ENCODE measurements around the gene TMC5. TPM values are rescaled to one million over a fixed set of nuclear protein-coding genes. Genes with fewer than 3 reads are reported as not detected.
"Not testable (repeated sequence)": the region's sequence is repeated elsewhere in the genome, so short reads cannot be mapped to it uniquely, and the experiment has no call there.

Gene TMC5
- total RNA-seq, 1 donor from 2014 or later, result 0.26 TPM

DNA sequence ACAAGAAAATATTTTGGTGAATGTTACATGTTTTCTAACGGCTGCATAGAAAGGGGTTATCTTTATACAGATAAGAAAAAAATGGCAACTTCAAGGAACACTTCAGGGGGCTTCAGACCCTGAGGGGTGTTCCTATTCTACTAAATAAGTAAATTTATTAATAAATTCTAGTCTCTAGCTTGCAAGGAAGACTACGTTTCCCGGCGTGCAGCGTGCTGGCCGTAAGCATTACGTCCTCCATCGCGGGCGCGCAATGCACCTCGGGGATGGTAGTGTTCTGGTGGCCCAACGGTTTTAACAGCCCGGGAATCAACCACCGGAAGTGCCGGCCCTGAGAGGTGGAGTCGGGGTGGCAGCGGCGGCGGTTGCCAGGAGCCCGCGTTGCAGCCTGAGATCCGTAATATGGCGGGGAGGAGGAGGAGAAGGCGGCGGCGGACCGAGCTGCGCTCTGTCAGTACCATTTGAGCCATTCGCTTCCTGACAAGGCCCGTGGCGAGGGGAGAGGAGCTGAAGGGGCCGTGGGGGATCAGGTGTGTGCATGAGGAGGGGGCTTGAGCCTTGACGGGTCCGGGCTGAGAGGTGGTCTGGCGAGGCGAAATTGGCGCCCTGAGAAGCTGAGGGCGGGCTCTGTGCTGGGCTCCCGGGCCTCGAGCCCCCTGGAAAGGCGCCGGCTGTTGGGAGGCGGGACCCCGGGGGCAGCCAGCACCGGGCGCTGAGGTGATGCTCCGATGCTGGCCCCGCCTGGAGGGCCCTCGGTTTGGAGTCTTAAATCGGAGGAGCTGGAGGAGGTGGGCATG lies 106.1 kb downstream of the TMC5 start, which contains the start of gene CCP110:
CCP110 (plus strand) TSS at position 384 of the 797 bp plus-strand sequence. CDS start 3,940 bp downstream, outside the sequence.
- peak within 1 kb of the TSS; percentile 94 for H3K27ac Mint-ChIP-seq
- peak within 1 kb of the TSS; percentile 94 for H3K4me3 Mint-ChIP-seq
- no peaks in the 10 kb centered on the region for H3K9me3 Mint-ChIP-seq
- intact Hi-C loops (cut with micrococcal nuclease), result loop anchor here (1.0 to 5.0 kb wide), 7 partner anchors 32 to 456 kb away; partner anchors contain the start of genes COQ7, IQCK, KNOP1 and SYT17
- DNase-seq (ENCODE audit: low spot score), result peak; percentile 94
- H3K4me1 Mint-ChIP-seq (ENCODE audit: low read depth), result peaks cover 40% of the 10 kb centered on the region
- peaks cover 12% of the 10 kb centered on the region for H3K36me3 Mint-ChIP-seq (ENCODE audit: low read depth)
- no peaks in the 10 kb centered on the region for H3K27me3 Mint-ChIP-seq (ENCODE audit: insufficient read depth)

GRCh38 chr16:19524356-19524615 lies 106.6 kb downstream of the TMC5 start:
- Mint-ChIP-seq H3K36me3 (ENCODE audit: low read depth) (peaks cover 14% of the 10 kb centered on the region), H3K4me1 (ENCODE audit: low read depth) (peaks cover 34% of the 10 kb centered on the region), H3K4me3 (peak overlapping the region; percentile 94), H3K9me3 (no peaks in the 10 kb centered on the region), H3K27ac (peak overlapping the region; percentile 94), H3K27me3 (ENCODE audit: insufficient read depth) (no peaks in the 10 kb centered on the region)
- no peak for DNase-seq (ENCODE audit: low spot score)
- intact Hi-C loops (cut with micrococcal nuclease), result loop anchor here (1.0 to 5.0 kb wide), 4 partner anchors 142 to 407 kb away; partner anchors contain the start of genes IQCK, KNOP1 and SYT17

DNA sequence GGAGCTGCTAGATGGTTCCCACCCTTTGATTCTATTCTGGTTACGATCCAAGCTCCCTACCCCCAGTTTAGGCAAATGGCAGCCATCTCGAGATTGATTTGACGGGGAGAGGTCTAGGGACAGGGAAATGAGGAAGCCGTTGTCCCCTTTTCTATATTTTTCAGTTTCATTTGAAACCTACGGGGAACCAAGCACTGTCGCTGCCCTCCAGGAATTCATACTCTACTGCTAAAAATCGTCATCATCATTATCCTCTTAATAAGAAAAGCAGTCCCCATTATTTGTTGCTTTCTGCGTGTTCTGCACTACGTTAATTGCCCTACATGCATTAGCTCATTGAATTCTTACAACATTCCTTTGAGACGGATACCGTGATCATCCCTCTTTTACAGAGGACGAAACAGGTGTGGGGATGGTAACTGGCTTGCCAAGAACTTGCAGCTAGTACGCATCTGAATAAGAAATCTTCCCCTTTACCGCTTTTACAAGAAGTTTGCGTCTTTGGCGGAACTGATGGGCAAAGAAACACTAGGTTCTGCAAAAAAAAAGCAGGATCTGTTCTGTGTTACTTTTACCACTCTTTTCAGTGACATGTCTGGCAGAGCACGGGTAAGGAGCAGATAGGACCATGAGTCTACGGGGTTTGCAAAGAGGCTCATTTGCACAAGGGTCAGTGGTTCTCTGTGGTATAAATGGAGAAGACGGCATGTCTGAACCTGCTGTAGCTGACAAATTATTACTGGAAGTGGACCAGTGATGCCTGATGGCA lies 107.1 kb downstream of the TMC5 start:
- H3K27me3 Mint-ChIP-seq (ENCODE audit: insufficient read depth), result no peaks in the 10 kb centered on the region
- DNase-seq (ENCODE audit: low spot score), result no peak
- no peaks in the 10 kb centered on the region for H3K9me3 Mint-ChIP-seq
- H3K36me3 Mint-ChIP-seq (ENCODE audit: low read depth), result peaks cover 16% of the 10 kb centered on the region
- peak overlapping the region; percentile 94 for H3K4me3 Mint-ChIP-seq
- peaks cover 34% of the 10 kb centered on the region for H3K4me1 Mint-ChIP-seq (ENCODE audit: low read depth)
- peak overlapping the region; percentile 94 for H3K27ac Mint-ChIP-seq
- intact Hi-C loops (cut with micrococcal nuclease), result loop anchor here (1.0 to 5.0 kb wide), 4 partner anchors 142 to 407 kb away; partner anchors contain the start of genes IQCK, KNOP1 and SYT17

DNA sequence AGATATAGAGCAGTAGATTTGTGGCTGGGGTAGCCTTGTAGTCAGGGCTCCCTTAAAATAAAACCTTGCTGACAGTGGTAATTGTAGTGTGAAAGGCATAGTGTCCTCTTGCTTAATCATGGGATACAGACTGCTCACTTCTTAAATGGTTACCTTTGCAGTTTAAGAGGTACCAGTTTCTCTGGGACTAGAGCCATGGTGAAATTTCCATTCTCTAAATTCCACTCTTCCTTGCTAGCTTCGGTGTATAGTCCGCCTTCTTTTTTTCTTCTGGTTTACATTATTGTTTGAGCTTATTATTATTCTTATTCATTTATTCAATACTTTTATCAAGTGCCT lies 107.7 kb downstream of the TMC5 start:
- Mint-ChIP-seq H3K9me3 (no peaks in the 10 kb centered on the region), H3K27ac (peak overlapping the region; percentile 94), H3K27me3 (ENCODE audit: insufficient read depth) (no peaks in the 10 kb centered on the region), H3K4me1 (ENCODE audit: low read depth) (peaks cover 34% of the 10 kb centered on the region), H3K4me3 (peak overlapping the region; percentile 94), H3K36me3 (ENCODE audit: low read depth) (peaks cover 20% of the 10 kb centered on the region)
- intact Hi-C loops (cut with micrococcal nuclease), result no loop called here
- no peak for DNase-seq (ENCODE audit: low spot score)

DNA sequence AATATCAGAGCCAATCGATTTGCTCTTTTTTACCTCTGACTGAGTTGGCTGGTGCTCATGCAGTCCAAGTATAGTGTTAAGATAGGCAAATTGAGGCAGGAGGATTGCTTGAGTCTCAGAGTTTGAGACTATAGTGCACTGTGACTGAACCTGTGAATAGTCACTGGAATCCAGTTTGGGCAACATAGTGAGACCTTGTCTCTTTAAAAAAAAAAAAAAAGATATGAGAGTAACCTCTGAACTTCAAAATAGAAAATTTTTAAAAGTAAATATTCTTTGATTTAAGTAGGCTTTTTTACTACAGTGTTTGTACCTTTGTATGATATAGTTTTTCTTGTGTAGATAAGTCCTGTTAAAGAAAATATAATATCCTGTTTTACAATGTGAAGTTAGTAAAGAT lies 109.5 kb downstream of the TMC5 start:
- Mint-ChIP-seq H3K4me3 (no peak overlapping the region), H3K27ac (no peak overlapping the region), H3K9me3 (no peaks in the 10 kb centered on the region), H3K4me1 (ENCODE audit: low read depth) (peaks cover 23% of the 10 kb centered on the region), H3K27me3 (ENCODE audit: insufficient read depth) (no peaks in the 10 kb centered on the region), H3K36me3 (ENCODE audit: low read depth) (peaks cover 21% of the 10 kb centered on the region)
- intact Hi-C loops (cut with micrococcal nuclease), result no loop called here
- no peak for DNase-seq (ENCODE audit: low spot score)

DNA sequence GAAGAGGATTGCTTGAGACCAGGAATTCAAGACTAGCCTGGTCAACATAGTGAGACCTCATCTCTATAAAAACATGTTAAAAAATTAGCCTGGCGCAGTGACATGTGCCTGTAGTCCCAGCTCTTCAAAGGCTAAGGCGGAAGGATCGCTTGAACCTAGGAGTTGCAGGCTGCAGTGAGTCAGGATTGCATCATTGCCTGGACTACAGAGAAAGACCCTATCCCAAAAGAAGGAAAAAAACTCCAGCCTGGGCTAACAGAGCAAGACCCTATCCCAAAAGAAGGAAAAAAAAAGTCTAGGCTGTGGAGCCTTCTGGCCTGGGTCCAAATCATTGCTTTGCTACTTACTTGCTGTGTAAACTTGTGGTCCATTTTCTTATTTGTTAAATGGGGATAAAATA lies 111.0 kb downstream of the TMC5 start:
- intact Hi-C loops (cut with micrococcal nuclease), result no loop called here
- Mint-ChIP-seq H3K27ac (no peak overlapping the region), H3K4me1 (ENCODE audit: low read depth) (peaks cover 17% of the 10 kb centered on the region), H3K9me3 (no peaks in the 10 kb centered on the region), H3K36me3 (ENCODE audit: low read depth) (peaks cover 27% of the 10 kb centered on the region), H3K4me3 (no peak overlapping the region), H3K27me3 (ENCODE audit: insufficient read depth) (no peaks in the 10 kb centered on the region)
- DNase-seq (ENCODE audit: low spot score), result no peak

GRCh38 chr16:19532601-19533000 lies 114.9 kb downstream of the TMC5 start:
- H3K36me3 Mint-ChIP-seq (ENCODE audit: low read depth), result peaks cover 32% of the 10 kb centered on the region
- no peak overlapping the region for H3K27ac Mint-ChIP-seq
- no peak overlapping the region for H3K4me3 Mint-ChIP-seq
- intact Hi-C loops (cut with micrococcal nuclease), result no loop called here
- H3K9me3 Mint-ChIP-seq, result no peaks in the 10 kb centered on the region
- no peaks in the 10 kb centered on the region for H3K27me3 Mint-ChIP-seq (ENCODE audit: insufficient read depth)
- H3K4me1 Mint-ChIP-seq (ENCODE audit: low read depth), result no peaks in the 10 kb centered on the region
- DNase-seq (ENCODE audit: low spot score), result no peak

DNA sequence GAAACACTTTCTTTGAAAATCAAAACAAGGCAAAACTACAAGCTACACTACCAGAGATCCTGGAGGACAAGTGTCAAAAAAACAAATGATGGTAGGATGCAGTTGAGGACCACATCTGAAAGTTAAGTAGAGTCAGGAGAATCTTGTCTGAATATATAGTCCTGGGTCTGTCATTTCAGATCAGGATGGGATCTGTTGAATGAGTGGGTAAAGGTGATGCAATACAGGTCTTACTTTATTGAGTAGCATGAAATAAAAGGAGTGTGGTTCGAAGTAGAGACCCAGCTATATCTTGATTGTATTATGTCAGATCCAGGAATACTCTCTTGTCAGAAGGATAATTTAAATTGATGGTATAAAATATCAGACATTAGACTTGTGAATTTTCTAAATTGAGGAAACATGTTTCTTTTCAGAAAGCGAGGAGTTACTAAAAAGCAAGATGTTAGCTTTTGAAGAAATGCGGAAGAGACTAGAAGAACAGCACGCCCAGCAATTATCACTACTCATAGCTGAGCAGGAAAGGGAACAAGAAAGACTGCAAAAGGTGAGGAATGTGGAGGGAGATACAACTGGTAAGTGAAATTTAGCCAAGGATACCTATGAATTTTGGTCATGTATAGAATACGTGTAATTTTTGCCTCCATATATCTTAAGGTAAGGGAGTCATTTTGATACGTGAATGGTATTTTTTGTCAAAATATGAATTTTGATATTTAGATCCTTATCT lies 122.7 kb downstream of the TMC5 start:
- no peak for DNase-seq (ENCODE audit: low spot score)
- Mint-ChIP-seq H3K27me3 (ENCODE audit: insufficient read depth) (no peaks in the 10 kb centered on the region), H3K9me3 (no peaks in the 10 kb centered on the region), H3K4me1 (ENCODE audit: low read depth) (peaks cover 6% of the 10 kb centered on the region), H3K27ac (no peak overlapping the region), H3K36me3 (ENCODE audit: low read depth) (peaks cover 44% of the 10 kb centered on the region), H3K4me3 (no peak overlapping the region)
- intact Hi-C loops (cut with micrococcal nuclease), result no loop called here

DNA sequence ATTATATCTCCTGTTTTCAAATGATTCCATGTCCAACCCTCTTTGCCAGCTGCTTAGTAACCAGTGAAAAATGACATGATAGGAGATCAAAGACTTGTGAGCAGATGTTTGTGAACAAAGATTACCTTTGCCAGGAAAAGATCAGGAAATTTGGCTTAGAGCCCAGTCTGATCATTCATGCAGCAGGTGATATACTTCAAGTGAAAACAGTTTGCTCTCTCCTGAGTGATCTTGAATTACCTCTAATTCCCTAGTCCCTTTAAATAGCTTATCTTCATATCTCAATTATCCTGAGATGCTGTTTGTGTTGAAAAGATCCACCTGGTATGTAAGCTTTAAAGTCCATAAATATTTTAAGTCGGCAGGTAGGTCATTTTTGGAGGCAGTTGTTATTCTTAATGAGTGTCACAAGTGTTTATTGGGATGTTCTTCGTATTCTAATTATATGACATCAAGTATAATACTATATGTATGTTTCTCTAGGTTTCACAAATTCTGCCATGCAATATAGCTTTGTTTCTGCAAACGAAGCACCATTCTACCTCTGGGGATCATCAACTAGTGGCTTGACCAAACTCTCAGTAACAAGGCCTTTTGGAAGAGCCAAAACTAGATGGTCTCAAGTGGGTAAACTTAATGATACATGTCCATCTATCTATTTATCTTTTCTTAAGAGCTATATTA lies 124.6 kb downstream of the TMC5 start:
- Mint-ChIP-seq H3K27me3 (ENCODE audit: insufficient read depth) (no peaks in the 10 kb centered on the region), H3K4me1 (ENCODE audit: low read depth) (peaks cover 6% of the 10 kb centered on the region), H3K27ac (no peak overlapping the region), H3K36me3 (ENCODE audit: low read depth) (peaks cover 37% of the 10 kb centered on the region), H3K9me3 (no peaks in the 10 kb centered on the region), H3K4me3 (no peak overlapping the region)
- intact Hi-C loops (cut with micrococcal nuclease), result no loop called here
- DNase-seq (ENCODE audit: low spot score), result no peak

DNA sequence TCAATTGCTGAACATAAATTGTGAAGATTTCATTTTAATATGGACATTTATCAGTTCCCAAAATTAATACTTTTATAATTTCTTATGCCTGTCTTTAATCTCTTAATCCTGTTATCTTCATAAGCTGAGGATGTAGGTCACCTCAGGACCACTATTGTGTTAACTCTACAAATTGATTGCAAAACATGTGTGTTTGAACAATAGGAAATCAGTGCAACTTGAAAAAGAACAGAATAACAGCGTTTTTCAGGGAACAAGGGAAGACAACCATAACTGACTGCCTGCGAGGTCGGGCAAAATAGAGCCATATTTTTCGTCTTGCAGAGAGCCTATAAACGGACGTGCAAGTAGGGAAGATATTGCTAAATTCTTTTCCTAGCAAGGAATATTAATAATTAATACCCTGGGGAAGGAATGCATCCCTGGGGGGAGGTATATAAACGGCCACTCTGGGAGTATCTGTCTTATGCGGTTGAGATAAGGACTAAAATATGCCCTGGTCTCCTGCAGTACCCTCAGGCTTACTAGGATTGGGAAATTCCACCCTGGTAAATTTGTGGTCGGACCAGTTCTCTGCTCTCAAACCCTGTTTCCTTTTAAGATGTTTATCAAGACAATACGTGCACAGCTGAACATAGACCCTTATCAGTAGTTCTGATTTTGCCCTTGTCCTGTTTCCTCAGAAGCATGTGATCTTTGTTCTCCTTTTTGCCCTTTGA lies 125.8 kb downstream of the TMC5 start:
- H3K4me3 Mint-ChIP-seq; DNase-seq (ENCODE audit: low spot score); H3K27ac Mint-ChIP-seq; intact Hi-C loops (cut with micrococcal nuclease); H3K27me3 Mint-ChIP-seq (ENCODE audit: insufficient read depth); H3K4me1 Mint-ChIP-seq (ENCODE audit: low read depth); H3K9me3 Mint-ChIP-seq: not testable (repeated sequence)
- peaks cover 41% of the 10 kb centered on the region for H3K36me3 Mint-ChIP-seq (ENCODE audit: low read depth)

DNA sequence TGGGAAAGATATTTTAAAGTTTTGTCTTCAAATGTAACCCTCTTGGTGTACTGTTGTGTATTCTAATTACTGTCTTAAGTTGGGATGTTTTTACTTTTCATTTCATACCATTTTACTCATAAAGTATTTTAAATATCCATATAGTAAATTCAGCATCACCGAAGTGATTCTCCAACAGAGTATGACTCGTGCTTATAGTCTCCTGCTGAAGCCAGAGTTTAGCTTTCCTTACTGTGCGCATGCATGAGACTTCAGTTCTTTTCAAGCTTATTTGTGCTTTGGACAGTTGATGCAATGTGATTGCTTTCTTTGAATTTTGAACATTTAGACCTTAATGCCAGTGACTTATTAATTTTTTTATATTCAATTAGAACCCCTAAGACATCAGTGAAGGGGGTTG lies 130.5 kb downstream of the TMC5 start:
- no peak overlapping the region for H3K4me3 Mint-ChIP-seq
- H3K9me3 Mint-ChIP-seq, result no peaks in the 10 kb centered on the region
- peaks cover 6% of the 10 kb centered on the region for H3K4me1 Mint-ChIP-seq (ENCODE audit: low read depth)
- no peak for DNase-seq (ENCODE audit: low spot score)
- H3K36me3 Mint-ChIP-seq (ENCODE audit: low read depth), result peaks cover 30% of the 10 kb centered on the region
- intact Hi-C loops (cut with micrococcal nuclease), result no loop called here
- H3K27me3 Mint-ChIP-seq (ENCODE audit: insufficient read depth), result no peaks in the 10 kb centered on the region
- no peak overlapping the region for H3K27ac Mint-ChIP-seq
